ENCODE results near the gene CLDN10. TPM values are rescaled to one million over a fixed set of nuclear protein-coding genes. Genes with fewer than 3 reads are reported as not detected.
A peak's percentile ranks its signal among the peaks of the same experiment; 100 is the strongest.

Gene CLDN10
- total RNA-seq, 1 experiment from 2014 or later: 24.7 TPM

- Mint-ChIP-seq H3K4me1 (peaks cover 36% of the 10 kb centered on the region), H3K36me3 (no peaks in the 10 kb centered on the region), H3K27ac (0 out of 2 replicates have a peak overlapping the region, but pooled peaks have one; percentile 9), H3K27me3 (ENCODE audit: low read depth) (no peaks in the 10 kb centered on the region), H3K9me3 (no peaks in the 10 kb centered on the region), H3K4me3 (no peak overlapping the region)
- CTCF ChIA-PET: interaction anchor here (0.6 to 1.8 kb wide), 9 partner anchors 10 to 1083 kb away, joined by 3 to 10 read pairs (median 3); no protein-coding TSS in a partner anchor
- no peak for DNase-seq (ENCODE audit: low spot score)
- POLR2A ChIA-PET: interaction anchor here (0.7 kb wide), 1 partner anchor 72 kb away, joined by 9 read pairs; no protein-coding TSS in a partner anchor
- no peak for TF ChIP-seq E2F4 (CRISPR knock-in tag; IDR thresholded peaks at IDR 0.05; ENCODE audit: borderline replicate concordance, low read depth)
- no peak for TF ChIP-seq ZNF425 (CRISPR knock-in tag; conservative IDR thresholded peaks at IDR 0.05)
- TF ChIP-seq ZNF671 (CRISPR knock-in tag; IDR thresholded peaks at IDR 0.05): no peak
- TF ChIP-seq ATF3 (CRISPR knock-in tag; conservative IDR thresholded peaks at IDR 0.05): no peak
- no peak for TF ChIP-seq HMGA2 (CRISPR knock-in tag; IDR thresholded peaks at IDR 0.05)
- TF ChIP-seq AFF4 (CRISPR knock-in tag; IDR thresholded peaks at IDR 0.05; ENCODE audit: borderline replicate concordance): no peak
- TF ChIP-seq IRF2 (CRISPR knock-in tag; IDR thresholded peaks at IDR 0.05; ENCODE audit: borderline replicate concordance, low read depth): no peak
- no peak for TF ChIP-seq ETV6 (CRISPR knock-in tag; IDR thresholded peaks at IDR 0.05)
- no peak for TF ChIP-seq ATF1 (CRISPR knock-in tag; IDR thresholded peaks at IDR 0.05)
- ATAC-seq: peak; percentile 83
These were observed 5.6 kb upstream of the CLDN10 start for GRCh38 chr13:95546919-95547318.

- Mint-ChIP-seq H3K27me3 (ENCODE audit: low read depth) (no peaks in the 10 kb centered on the region), H3K9me3 (no peaks in the 10 kb centered on the region), H3K27ac (no peak overlapping the region), H3K4me1 (peaks cover 36% of the 10 kb centered on the region), H3K36me3 (no peaks in the 10 kb centered on the region), H3K4me3 (no peak overlapping the region)
- ChIA-PET CTCF (interaction anchor here (0.6 to 1.8 kb wide), 4 partner anchors 11 to 358 kb away, joined by 3 to 10 read pairs (median 7); no protein-coding TSS in a partner anchor), POLR2A (interaction anchor here (0.7 kb wide), 1 partner anchor 73 kb away, joined by 9 read pairs; no protein-coding TSS in a partner anchor)
- TF ChIP-seq HMGXB4 (CRISPR knock-in tag; IDR thresholded peaks at IDR 0.05) (no peak), STAT6 (CRISPR knock-in tag; conservative IDR thresholded peaks at IDR 0.05; ENCODE audit: low read depth) (no peak), ELF4 (CRISPR knock-in tag; IDR thresholded peaks at IDR 0.05; ENCODE audit: low read depth) (no peak), ZNF532 (CRISPR knock-in tag; IDR thresholded peaks at IDR 0.05; ENCODE audit: borderline replicate concordance) (no peak), ZNF671 (CRISPR knock-in tag; IDR thresholded peaks at IDR 0.05) (no peak), KAT7 (CRISPR knock-in tag; IDR thresholded peaks at IDR 0.05; ENCODE audit: borderline replicate concordance) (no peak)
- ATAC-seq (no peak), DNase-seq (ENCODE audit: low spot score) (no peak)
These were observed 4.9 kb upstream of the CLDN10 start for GRCh38 chr13:95547531-95548167.

Measured in WTC11 (cell line).